Measurements from ENCODE around the gene ACER3.
"Not testable (repeated sequence)": the region's sequence is repeated elsewhere in the genome, so short reads cannot be mapped to it uniquely, and the experiment has no call there.

The ACER3 gene

DNA sequence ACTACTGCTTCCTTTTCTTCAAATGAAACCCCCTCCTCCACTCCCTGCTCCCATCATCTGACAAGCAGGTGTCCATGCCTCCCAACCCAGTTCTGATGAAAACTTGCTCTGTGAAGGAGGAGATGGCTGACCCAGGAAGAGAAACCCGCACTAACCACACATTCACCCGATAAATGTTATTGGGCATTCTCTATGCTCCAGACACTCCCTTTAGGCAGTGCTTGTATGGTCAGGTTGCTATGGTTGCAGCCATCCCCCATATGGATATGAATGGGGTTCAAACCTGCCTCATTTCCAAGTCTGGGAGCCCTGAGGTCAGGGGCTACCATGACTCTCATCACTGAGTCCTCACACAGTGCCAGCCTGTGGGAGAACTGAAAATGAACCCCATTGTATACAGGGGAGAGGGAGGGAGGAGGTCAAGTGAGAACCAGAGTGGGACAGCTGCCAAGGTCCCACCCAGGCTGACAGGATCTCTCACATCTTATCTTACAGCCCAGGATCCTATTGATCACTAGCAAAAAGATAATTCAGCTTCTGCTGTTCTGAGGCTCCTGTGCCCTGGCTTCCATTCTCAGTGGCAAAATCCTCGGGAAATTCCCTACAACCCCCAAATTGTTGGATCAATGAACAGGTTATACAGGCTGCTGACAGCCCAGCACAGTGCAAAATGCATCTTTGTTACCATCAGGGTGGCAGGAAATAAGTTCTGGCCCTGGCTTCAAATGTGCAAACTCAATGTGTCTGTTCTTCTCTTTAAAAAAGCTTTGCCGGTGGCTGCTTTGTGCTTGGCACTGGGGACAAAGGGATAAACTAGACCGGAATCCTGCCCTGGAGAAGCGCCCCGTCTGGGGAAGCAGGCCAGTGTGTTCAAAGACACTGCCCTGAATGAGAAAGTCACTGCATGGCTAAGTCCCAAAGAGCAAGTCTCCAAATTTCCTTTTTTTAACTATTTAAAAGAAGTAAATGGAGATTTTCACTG lies 22.7 kb upstream of the ACER3 start:
- DNase-seq, result no peak

DNA sequence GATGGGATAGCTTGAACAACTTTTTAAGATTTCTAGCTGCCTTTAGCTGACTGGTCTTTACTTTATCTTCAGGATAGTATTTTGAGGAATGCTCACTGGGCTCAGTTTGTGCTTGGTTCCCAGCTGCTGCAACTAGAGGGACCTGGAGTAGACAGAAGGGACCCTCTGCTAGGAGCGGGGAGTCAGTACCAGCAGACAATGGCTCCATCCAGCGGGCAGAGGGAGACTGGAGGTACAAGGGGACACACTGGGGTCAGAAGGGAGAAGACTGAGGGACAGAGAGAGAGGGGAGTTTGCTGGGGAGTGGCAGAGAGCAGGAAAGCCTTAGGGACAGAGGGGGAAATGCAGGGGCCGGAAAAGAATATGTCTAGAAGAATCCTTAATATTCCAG lies 22.0 kb upstream of the ACER3 start:
- no peak for DNase-seq

DNA sequence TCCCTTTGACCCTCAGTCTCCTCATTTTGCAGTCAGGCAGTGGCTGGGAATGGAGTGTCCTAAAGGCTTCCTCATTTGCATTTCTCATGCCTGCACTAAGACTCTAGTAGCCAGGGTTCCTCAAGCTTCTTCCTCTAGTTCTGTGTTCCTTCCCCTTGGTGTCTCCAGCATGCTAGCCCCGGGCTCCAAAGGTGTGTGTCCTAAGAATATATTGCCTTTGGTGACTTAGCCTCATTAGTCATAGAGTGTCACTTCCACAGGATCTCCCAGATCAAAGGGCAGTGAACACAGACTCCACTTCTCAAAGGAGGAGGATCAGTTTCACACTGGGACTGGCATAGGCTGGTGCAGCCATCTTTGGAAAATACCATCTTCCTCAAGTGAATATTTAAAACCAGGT lies 21.4 kb upstream of the ACER3 start:
- DNase-seq, result no peak

DNA sequence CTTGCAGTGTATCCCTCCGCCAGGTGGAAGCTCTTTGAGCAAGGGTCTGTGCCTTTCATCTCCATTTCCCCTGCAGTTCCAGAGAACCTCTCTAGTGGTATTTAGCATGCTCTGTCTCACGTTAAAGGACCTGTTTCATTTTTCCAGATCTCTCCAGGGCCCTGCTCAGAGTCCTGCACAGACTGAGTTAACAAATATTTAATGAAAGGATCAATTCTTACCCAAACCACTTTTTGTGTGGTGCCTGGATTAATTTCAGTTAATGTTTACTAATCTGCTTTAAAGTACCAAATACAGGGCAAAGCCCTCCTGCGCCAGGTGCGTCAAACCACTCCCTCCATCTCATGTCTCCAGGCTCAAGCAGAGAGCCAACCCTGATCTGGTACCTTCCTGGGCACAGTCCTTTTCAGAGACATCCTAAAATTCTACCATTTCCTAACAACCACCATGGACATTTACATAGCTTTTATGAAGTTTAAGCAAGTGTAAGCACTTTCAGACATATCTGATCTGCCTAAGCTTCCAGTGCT lies 18.7 kb upstream of the ACER3 start:
- no peak for DNase-seq

DNA sequence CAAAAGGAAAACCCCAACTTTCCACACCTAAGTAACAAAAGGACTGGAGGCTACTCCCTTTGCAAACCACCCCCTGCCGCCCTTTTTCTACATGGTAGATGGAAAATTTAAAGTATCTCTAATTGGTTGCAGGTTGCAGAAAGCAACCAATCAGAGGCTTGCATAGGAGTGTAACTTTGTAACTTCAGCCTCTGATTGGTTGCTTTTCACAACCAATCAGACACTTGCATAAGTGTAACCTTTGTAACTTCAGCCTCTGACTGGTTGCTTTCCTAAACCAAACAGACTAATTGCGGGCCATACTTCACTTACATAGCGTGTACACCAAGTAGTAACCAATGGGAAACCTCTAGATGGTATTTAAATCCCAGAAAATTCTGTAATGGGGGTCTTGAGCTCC lies 16.8 kb upstream of the ACER3 start:
- no peak for DNase-seq

DNA sequence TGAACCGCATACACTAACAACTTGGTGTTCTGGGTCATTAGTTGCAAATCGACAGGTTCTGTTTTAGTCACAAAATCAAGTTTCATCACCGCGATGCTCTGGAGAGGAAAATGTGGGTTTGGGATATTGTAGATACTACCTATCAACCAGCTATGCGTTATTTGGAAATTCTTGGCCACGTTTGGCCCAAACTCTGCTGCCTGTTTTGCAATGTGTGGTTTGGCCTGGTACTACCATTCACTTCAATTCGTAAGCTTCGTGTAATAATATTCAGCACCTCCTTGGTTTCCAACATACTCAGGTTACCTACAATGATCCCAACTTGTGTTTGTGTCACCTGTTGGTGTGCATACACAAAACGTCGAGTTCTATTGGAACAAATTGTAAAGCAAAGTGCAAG lies 16.2 kb upstream of the ACER3 start:
- no peak for DNase-seq

DNA sequence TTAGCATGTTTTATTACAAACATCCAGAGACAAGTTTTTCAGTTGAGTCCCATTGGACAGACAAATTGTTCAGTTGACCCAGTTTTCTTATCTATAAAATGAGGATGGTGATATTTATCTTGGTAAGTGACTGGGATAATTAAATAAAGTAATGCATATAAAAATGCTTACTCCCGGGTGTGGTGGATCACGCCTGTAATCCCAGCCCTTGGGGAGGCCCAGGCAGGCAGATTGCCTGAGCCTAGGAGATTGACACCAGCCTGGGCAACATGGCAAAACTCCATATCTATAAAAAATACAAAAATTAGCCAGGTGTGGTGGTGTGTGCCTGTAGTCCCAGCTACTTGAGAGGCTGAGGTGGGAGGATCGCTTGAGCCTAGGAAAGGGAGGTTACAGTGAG lies 15.6 kb upstream of the ACER3 start:
- no peak for DNase-seq

DNA sequence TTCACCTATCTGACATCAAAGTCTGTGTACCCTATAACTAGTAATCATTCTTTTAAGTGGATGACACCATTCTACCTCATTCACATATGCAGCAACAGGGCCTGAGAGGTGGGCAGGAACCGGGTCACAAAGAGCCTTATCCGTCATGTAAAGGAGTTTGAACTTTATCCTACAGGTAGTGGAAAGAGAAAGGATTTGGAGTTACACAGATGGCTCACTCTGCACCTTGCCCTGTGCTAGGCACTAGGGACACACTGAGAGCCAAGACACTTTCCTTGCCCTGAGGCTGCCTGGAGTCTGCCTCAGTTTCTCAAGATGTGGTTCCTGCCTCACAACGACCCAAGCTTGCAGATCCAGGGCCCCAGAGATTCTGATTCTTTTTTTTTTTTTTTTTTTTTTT lies 14.3 kb upstream of the ACER3 start:
- DNase-seq, result no peak

DNA sequence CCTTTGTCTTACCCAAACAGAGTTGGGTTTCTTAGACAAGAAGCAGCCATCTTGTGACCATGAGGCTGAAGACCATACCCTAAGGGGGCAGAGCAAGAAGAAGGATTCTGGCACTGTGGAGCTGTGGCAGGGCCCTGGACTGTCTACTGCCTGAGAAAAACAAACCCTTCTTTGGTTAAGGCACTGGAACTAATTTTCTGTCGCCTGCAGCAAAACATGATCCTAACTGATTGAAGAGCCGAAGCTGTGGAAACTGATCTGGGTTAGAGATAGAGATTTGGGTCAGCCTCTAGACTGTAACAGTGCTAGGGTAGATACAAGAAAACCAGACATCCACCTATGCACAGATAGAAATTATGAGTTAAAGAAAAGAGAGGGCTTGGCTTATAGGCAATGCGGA lies 11.3 kb upstream of the ACER3 start:
- no peak for DNase-seq

DNA sequence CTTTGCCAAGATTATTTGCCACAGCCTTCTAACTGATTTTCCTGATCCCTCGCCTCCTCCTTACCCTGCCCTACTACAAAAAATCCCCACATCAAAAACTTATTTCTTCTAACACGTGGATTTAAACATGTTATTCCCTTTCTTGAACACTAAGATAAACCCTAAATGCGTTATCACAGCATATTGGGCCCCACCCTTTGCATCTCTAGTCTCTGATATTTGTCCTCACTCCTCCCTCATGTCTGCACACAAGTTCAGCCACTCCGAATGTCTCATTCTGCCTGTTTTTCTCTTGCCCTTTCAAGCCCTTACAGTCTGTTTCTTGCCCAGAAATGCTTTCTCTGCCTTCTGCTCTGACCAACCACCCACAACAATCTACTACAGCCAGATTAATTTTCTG lies 10.6 kb upstream of the ACER3 start:
- no peak for DNase-seq

DNA sequence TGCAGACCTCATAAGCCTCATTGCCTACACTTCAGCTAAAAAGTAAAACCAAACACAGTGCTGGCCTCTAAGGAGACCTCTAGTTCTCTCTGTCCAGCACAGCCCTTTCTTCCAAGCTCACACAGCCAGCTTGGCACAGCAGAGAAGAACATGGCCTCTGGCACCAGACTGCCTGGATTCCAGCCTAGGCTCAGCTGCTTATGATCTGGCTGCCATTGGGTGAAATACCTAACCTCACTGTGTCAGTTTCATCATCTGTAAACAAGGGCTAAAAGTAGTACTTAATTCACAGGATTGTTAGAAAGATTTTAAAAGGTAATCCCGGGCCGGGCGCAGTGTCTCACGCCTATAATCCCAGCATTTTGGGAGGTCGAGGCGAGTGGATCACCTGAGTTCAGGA lies 9.9 kb upstream of the ACER3 start:
- no peak for DNase-seq

DNA sequence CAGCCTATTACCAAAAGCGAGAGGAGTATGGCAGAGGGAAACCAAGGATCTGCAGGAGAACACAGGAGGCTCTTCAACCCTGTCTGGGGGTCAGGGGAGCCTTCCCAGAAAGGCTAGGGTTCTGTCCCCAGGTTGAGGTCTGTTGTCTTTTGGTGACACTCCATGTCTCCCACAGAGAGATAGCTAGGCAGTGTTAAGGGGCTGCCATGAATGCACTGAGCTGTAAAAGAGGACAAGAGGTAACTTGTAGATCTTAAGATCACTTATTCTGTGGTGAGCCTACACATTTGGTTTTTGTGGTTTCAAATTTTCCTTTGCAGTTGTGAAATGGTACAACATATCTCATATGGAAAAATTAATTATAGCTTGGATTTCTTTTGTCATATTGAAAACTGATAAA lies 6.0 kb upstream of the ACER3 start:
- DNase-seq, result no peak

DNA sequence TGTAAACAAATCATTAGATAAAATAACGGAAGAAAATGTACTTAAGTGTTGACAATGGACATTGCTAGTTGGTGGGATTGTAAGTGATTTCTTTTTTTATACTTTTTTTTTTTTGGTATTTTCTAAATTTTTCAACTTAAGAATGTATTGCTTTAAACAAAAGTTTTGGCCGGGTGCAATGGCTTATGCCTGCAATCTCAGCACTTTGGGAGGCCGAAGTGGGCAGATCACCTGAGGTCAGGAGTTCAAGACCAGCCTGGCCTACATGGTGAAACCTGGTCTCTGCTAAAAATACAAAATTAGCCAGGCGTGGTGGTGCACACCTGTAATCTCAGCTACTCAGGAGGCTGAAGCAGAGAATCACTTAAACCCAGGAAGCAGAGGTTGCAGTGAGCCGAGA lies 5.0 kb upstream of the ACER3 start:
- DNase-seq, result not testable (repeated sequence)

DNA sequence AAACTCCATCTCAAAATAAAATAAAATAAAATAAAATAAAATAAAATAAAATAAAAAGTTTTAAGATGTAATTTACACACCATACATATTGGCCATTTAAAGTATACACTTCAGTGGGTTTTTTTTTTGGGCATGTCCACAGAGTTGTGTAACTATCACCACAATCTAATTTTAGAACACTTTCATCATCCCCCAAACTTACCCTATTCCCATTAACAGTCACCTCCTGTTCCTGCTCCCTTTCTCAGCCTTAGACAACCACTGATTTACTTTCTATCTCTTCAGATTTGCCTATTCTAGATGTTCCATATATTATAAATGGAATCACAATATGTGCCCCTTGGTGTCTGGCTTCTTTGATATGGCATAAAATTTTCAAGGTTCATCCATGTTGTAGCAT lies 4.6 kb upstream of the ACER3 start:
- DNase-seq, result no peak

DNA sequence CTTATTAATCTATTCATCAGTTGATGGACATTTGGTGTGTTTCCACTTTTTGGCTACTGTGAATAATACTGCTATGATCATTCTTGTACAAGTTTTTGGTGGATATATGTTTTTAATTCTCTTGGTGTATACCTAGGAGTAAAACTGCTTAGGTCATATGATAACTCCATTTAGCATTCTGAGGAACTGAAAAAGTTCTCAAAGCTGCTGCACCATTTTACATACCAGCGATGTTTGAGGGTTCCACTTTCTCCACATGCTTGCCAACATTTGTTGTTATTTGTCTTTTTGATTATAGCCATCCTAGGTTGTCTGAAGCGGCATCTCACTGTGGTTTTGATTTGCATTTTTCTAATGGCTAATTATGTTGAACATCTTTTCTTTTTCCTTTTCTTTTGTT lies 4.1 kb upstream of the ACER3 start:
- DNase-seq, result no peak

DNA sequence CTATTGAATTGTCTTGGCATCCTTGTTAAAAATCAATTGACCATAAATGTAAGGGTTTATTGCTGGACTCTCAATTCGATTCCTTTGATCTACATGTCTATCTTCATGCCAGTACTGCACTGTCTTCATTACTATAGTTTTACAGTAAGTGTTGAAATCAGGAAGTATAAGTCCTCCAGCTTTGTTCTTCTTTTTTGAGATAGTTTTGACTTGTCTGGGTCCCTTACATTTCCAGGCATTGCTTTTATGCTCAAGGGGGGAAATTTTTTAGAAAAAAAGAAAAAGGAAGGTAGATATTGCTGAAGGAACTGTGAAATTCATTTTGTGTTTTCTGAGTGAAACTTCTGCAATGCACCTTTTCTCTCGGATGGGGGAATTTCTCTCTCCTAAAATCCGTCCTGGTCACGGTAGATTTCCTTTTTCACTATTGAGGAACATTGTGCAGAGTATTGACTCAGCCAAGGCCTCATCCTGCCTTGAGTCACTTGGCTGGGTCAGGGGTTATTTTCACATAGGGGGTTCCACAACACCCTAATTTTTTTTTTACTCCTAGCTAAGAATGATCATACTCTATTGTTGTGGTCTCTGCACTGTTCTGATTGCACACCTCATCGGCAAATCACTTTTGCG lies 2.8 kb upstream of the ACER3 start:
- DNase-seq, result no peak

DNA sequence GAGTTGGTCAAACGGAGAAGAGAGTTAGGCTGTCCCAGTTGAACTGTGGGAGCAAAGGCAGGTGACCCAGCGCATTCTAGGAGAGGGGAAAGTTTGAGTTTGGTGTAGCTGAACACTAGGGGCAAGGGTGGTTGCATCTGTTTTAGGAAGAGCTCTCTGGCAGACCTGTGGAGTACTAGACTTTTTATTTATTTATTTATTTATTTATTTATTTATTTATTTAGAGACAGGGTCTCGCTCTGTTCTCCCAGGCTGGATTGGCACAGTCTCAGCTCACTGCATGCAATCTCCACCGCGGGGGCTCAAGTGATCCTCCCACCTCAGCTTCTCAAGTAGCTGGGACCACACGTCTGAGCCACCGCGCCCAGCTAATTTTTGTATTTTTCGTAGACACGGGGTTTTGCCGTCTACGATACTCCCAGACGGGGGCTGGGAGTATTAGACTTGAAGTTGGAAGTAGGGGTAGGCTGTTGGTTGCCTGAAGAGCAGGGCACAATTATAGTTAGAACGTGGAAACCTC lies 950 bp upstream of the ACER3 start:
- DNase-seq, result no peak

DNA sequence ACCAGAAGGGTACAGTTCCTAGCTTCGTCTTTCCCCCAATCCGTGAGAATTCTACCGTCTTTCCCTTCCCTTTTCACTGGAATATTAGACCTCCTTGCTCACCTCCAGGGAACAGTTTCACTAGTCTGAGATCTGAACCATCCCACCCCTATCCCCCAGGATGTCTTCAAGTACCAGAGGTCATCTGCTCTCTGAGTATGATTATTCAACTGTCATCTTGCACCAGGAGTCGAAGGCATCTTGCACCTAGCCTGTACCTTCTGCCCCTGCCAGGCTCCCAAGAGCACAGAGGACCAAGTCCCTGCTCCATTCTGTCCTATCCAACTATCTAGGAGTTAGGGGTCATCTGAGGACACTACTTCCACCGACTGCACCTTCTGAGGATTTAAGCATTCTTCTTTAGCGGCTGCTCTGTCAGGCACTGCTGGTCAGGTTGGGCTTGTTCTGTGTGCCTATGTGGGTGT lies 804 bp downstream of the ACER3 start:
- DNase-seq, result no peak

DNA sequence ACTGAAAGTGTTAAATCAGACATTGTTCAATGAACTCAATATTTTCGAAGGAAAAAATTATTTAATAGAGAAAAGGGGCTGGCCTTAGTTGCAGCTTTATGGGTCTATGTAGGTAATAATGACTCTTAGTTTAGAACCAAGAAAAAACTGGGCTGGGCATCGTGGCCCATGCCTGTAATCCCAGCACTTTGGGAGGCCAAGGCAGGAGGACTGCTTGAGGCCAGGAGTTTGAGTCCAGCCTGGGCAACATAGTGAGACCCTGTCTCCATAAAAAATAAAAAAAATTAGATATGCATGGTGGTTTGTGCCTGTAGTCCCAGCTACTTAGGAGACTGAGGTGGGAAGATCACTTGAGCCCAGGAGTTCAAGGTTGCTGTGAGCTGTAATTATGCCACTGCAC lies 2.1 kb downstream of the ACER3 start:
- DNase-seq, result not testable (repeated sequence)

DNA sequence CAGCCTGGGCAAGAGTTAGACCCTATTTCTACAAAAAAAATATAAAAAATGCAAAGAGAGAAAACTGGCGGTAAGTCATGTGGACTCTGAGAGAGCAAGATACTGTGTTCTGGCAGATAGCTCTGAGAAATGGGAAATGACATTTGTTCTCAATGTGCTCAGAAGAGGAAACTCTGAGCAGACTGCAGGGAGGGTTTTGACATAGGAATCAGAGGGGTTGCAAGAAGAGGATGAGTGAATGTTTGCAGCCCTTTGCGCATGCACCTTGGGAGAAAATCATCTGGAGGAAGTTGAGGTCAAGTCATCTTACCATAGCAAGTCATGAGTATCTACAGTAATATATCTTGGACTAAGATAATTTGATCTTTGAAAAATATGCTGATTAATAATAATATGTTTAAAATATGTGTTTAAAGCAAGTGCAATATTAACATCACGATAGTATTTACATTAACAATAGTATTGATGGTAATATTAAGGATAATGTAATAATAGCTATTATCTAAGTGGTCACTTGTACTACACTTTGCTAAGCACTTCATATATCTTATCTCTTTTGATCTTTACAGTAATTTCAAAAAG lies 2.6 kb downstream of the ACER3 start:
- DNase-seq, result peak; percentile 13

DNA sequence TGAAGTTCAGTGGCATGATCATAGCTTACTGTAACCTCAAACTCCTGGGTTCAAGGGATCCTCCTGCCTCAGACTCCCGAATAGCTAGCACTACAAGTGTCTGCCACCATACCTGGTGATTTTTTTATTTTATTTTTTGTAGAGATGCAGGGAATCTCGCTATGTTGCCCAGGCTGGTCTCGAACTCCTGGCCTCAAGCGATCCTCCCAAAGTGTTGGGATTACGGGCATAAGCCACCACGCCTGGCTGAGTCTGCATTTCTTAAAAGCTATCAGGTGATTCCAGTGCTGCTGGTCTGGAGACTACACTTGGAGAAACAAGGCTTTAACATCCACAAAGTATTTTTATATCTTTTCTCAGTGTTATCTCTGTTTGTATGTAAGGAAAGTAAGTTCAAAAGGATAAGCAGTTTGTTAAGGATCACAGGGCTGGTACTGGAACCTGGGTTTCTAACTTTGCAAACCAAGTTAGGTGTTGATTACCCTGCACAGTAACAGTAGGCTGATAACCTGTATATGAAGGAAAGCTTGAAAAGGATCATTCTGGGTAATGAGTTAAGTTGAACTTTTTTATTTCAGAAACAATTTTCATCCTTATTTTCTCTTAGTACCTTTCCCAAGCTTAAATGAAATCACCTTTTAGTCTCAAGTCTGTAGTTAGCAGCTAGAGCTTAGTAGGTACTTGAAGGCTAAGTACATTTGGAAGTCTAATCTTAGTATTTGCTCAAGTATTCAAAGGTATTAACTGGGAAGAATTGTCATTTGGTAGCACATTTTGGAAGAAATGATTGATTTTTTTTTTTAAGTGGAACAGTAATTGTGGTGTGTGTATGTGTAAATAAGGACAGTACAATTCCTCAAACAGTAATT lies 12.5 kb downstream of the ACER3 start:
- no peak for DNase-seq

DNA sequence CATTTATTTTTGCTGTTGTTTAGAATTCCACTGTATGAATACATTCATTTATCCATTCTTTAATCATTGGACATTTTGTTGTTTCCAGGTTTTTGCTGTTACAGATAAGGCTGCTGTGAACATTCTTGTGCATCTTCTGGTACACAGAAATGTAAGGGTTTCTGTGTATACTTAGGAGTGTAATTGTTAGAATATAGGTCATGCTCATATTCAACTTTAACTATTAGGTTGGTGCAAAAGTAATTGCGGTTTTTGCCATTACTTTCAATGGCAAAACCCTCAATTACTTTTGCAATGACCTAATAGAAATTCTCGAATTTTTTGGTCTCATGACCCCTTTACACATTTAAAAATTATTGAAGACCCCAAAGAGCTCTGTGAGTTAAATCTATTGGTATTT lies 17.3 kb downstream of the ACER3 start:
- DNase-seq, result no peak

DNA sequence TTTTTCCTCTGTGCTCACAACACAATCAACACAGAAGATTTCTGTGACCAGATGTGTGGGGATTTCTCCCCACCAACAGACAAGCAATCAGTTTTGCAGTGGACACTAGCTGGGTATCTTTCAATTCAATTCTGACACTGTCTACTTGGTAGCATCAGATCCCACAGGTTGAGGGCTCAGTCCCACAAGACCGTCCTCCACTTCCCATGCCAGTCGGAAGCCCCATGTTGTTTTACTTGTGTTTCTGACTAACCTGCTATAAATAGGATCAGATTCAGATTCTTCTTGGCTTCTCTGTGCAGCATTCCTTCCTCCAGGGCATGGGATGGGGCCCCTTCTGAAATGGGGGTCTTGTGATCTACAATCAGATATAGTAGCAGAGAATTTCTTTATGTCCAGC lies 19.6 kb downstream of the ACER3 start:
- no peak for DNase-seq
